Liver (tissue), 9 donors: ENCODE measurements around the gene NT5C2. TPM values are rescaled to one million over a fixed set of nuclear protein-coding genes. Genes with fewer than 3 reads are reported as not detected.

Experiments used
- DNase-seq: peaks from one replicate; pipeline ENCODE4 v3.0.0-alpha.2; 2017; ENCODE audit warnings: low spot score
- H3K27ac ChIP-seq, 2 donors: one replicate each; pipeline ENCODE4 v1.7.0; 2013; ENCODE audit warnings: inconsistent platforms in 2 of 2, low read length in 2 of 2, control low read depth in 1 of 2, low read depth in 1 of 2, mild to moderate bottlenecking in 1 of 2
- H3K27me3 ChIP-seq, 4 donors: one replicate each; pipeline versions ENCODE4 v1.6.1 to v1.7.0; 2013; ENCODE audit warnings: low read length in 3 of 4, inconsistent platforms in 1 of 4, mild to moderate bottlenecking in 1 of 4, moderate library complexity in 1 of 4; ENCODE audit not compliant: control insufficient read depth in 4 of 4, insufficient read depth in 4 of 4
- H3K36me3 ChIP-seq, 4 donors: one replicate each; pipeline versions ENCODE4 v1.6.1 to v1.7.0; 2013; ENCODE audit warnings: low read length in 3 of 4, mild to moderate bottlenecking in 3 of 4, low read depth in 1 of 4, moderate library complexity in 1 of 4; ENCODE audit not compliant: control insufficient read depth in 4 of 4, insufficient read depth in 3 of 4
- H3K4me1 ChIP-seq, 4 donors: one replicate each; pipeline versions ENCODE4 v1.6.1 to v1.7.0; 2013; ENCODE audit warnings: low read length in 3 of 4, mild to moderate bottlenecking in 3 of 4, moderate library complexity in 1 of 4; ENCODE audit not compliant: control insufficient read depth in 4 of 4, insufficient read depth in 4 of 4
- H3K4me3 ChIP-seq, 3 donors: one replicate each; pipeline versions ENCODE4 v1.6.1 to v1.7.0; 2013; ENCODE audit warnings: low read length in 3 of 3, control low read depth in 1 of 3, low read depth in 1 of 3, mild to moderate bottlenecking in 1 of 3
- H3K9ac ChIP-seq, 2 donors: one replicate each; pipeline ENCODE4 v1.7.0; 2013; ENCODE audit warnings: low read length in 2 of 2, mild to moderate bottlenecking in 2 of 2, moderate library complexity in 2 of 2, control low read depth in 1 of 2, low read depth in 1 of 2
- H3K9me3 ChIP-seq, 4 donors: one replicate each; pipeline versions ENCODE4 v1.6.1 to v1.7.0; 2013; ENCODE audit warnings: low read length in 3 of 4; ENCODE audit not compliant: control insufficient read depth in 4 of 4
- EGR1 ChIP-seq, 2 donors: IDR thresholded peaks; 2 replicates each; pipeline ENCODE4 v1.6.1; 2016 to 2018; ENCODE audit warnings: antibody characterized with exemption in 2 of 2, low read depth in 2 of 2
- FOXA1 ChIP-seq: IDR thresholded peaks from 2 replicates; pipeline ENCODE4 v1.6.1; 2016; ENCODE audit warnings: antibody characterized with exemption
- FOXA2 ChIP-seq: IDR thresholded peaks from 2 replicates; pipeline ENCODE4 v1.6.1; 2016; ENCODE audit warnings: antibody characterized with exemption
- GABPA ChIP-seq, 2 donors: IDR thresholded peaks in 1 of 2; conservative IDR thresholded peaks in 1 of 2; 2 replicates each; pipeline ENCODE4 v1.6.1; 2016; ENCODE audit warnings: antibody characterized with exemption in 2 of 2, mild to moderate bottlenecking in 1 of 2, moderate library complexity in 1 of 2
- HNF4A ChIP-seq, 2 donors: conservative IDR thresholded peaks; 2 replicates each; pipeline ENCODE4 v1.6.1; 2016; ENCODE audit warnings: antibody characterized with exemption in 2 of 2, mild to moderate bottlenecking in 2 of 2
- HNF4G ChIP-seq: IDR thresholded peaks from 2 replicates; pipeline ENCODE4 v1.6.1; 2016; ENCODE audit warnings: antibody characterized with exemption
- JUND ChIP-seq, 2 donors: IDR thresholded peaks; 2 replicates each; pipeline ENCODE4 v1.6.1; 2016; ENCODE audit warnings: antibody characterized with exemption in 2 of 2
- NR2F2 ChIP-seq: IDR thresholded peaks from 2 replicates; pipeline ENCODE4 v1.6.1; 2016; ENCODE audit warnings: antibody characterized with exemption
- RAD21 ChIP-seq, 2 donors: IDR thresholded peaks; 2 replicates each; pipeline ENCODE4 v1.6.1; 2016; ENCODE audit warnings: antibody characterized with exemption in 2 of 2, mild to moderate bottlenecking in 2 of 2
- RXRA ChIP-seq, 2 donors: IDR thresholded peaks; 2 replicates each; pipeline ENCODE4 v1.6.1; 2017 to 2018; ENCODE audit warnings: antibody characterized with exemption in 2 of 2, mild to moderate bottlenecking in 1 of 2
- SP1 ChIP-seq: IDR thresholded peaks from 2 replicates; pipeline ENCODE4 v1.6.1; 2018; ENCODE audit warnings: antibody characterized with exemption, mild to moderate bottlenecking
- TAF1 ChIP-seq: conservative IDR thresholded peaks from 2 replicates; pipeline ENCODE4 v1.6.1; 2016; ENCODE audit warnings: antibody characterized with exemption, mild to moderate bottlenecking
- YY1 ChIP-seq: IDR thresholded peaks from 2 replicates; pipeline ENCODE4 v1.6.1; 2016; ENCODE audit warnings: antibody characterized with exemption, mild to moderate bottlenecking
- WGBS: extraction: QIAGEN DNeasy Blood & Tissue Kit; methylation state at CpG from one replicate; pipeline ENCODE4 v1.1.7; 2013; 5-methylcytosine and 5-hydroxymethylcytosine counted together
- polyA plus RNA-seq, 2 donors: library from polyadenylated mRNA; stranded (reverse) in 1 of 2; unstranded in 1 of 2; fragments of 200-250 nt in 1 of 2; fragments of >200 nt in 1 of 2; fragmentation: Nextera tagmentation in 1 of 2; extraction: Ambion mirVana in 1 of 2; gene quantifications; one replicate each; pipeline versions ENCODE4 v1.2.1 to v1.2.3, GENCODE V29; 2013 to 2015
- total RNA-seq, 2 donors: library from RNA; depleted of rRNA; stranded (reverse); fragments of >200 nt; gene quantifications; one replicate each; pipeline ENCODE4 v1.2.3, GENCODE V29; 2014
- TF ChIP-seq, protein P1 (sequence below): IDR thresholded peaks from 2 replicates; pipeline ENCODE4 v1.6.1; 2016; ENCODE audit warnings: antibody characterized with exemption
- TF ChIP-seq, protein P2 (sequence below): fragments of 150-350 bp; IDR thresholded peaks from 2 replicates; pipeline ENCODE4 v1.5.1; 2017; ENCODE audit warnings: improper control_type of control experiment, low read depth, low read length; ENCODE audit not compliant: missing input control
- TF ChIP-seq, protein P3 (sequence below): IDR thresholded peaks from 2 replicates; pipeline ENCODE4 v1.6.1; 2016; ENCODE audit warnings: antibody characterized with exemption
- TF ChIP-seq, protein P4 (sequence below): IDR thresholded peaks from 2 replicates; pipeline ENCODE4 v1.6.1; 2016; ENCODE audit warnings: antibody characterized with exemption, mild to moderate bottlenecking
- TF ChIP-seq, protein P5 (sequence below): IDR thresholded peaks from 2 replicates; pipeline ENCODE4 v1.6.1; 2016; ENCODE audit warnings: antibody characterized with exemption
- donor health status: healthy.
- donor health status: healthy.
- donor health status: healthy.
- donor health status: healthy.
- donor health status: healthy.

NT5C2 gene
- total and polyA plus RNA-seq, 4 donors, result 14.4 to 65.3 (median 33.0) TPM

DNA sequence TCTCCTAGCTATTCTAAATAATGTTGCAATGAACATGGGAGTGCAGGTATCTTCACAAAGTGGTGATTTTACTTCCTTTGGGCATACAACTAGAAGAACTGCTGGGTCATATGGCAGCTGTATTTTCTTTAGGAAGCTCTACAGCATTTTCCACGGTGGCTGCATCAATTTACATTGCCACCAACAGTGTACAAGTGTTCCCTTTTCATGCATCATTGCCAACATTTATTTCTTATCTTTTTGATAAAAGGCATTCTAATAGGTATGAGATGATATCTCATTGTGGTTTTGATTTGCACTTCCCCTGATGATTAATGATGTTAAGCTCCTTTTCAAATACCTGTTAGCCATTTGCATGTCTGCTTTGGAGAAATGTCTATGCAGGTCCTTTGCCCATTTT lies 52.6 kb downstream of the NT5C2 start:
- Histone ChIP-seq H3K27ac (no peak overlapping the region), H3K4me1 (peaks cover 0 to 11% (median 5%) of the 10 kb centered on the region in 4 donors), H3K9ac (no peak overlapping the region), H3K36me3 (peaks cover 2 to 29% (median 11%) of the 10 kb centered on the region in 4 donors), H3K9me3 (no peaks in the 10 kb centered on the region), H3K4me3 (no peak overlapping the region), H3K27me3 (no peaks in the 10 kb centered on the region)
- no peak for DNase-seq
- 85% methylated on average over 1 of the region's 1 CpG for WGBS
- TF ChIP-seq, protein P1, sequence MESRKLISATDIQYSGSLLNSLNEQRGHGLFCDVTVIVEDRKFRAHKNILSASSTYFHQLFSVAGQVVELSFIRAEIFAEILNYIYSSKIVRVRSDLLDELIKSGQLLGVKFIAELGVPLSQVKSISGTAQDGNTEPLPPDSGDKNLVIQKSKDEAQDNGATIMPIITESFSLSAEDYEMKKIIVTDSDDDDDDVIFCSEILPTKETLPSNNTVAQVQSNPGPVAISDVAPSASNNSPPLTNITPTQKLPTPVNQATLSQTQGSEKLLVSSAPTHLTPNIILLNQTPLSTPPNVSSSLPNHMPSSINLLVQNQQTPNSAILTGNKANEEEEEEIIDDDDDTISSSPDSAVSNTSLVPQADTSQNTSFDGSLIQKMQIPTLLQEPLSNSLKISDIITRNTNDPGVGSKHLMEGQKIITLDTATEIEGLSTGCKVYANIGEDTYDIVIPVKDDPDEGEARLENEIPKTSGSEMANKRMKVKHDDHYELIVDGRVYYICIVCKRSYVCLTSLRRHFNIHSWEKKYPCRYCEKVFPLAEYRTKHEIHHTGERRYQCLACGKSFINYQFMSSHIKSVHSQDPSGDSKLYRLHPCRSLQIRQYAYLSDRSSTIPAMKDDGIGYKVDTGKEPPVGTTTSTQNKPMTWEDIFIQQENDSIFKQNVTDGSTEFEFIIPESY, result no peak
- TF ChIP-seq, protein P2, sequence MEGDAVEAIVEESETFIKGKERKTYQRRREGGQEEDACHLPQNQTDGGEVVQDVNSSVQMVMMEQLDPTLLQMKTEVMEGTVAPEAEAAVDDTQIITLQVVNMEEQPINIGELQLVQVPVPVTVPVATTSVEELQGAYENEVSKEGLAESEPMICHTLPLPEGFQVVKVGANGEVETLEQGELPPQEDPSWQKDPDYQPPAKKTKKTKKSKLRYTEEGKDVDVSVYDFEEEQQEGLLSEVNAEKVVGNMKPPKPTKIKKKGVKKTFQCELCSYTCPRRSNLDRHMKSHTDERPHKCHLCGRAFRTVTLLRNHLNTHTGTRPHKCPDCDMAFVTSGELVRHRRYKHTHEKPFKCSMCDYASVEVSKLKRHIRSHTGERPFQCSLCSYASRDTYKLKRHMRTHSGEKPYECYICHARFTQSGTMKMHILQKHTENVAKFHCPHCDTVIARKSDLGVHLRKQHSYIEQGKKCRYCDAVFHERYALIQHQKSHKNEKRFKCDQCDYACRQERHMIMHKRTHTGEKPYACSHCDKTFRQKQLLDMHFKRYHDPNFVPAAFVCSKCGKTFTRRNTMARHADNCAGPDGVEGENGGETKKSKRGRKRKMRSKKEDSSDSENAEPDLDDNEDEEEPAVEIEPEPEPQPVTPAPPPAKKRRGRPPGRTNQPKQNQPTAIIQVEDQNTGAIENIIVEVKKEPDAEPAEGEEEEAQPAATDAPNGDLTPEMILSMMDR, result no peak
- TF ChIP-seq, protein P3, sequence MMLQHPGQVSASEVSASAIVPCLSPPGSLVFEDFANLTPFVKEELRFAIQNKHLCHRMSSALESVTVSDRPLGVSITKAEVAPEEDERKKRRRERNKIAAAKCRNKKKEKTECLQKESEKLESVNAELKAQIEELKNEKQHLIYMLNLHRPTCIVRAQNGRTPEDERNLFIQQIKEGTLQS, result no peak
- TF ChIP-seq FOXA1 (no peak), HNF4G (no peak), YY1 (no peak), RAD21 (IDR thresholded peaks at IDR 0.05) (no peak), RXRA (IDR thresholded peaks at IDR 0.05) (no peak), EGR1 (IDR thresholded peaks at IDR 0.05; ENCODE audit: low read depth in 2 of 2) (no peak)
- TF ChIP-seq, protein P4, sequence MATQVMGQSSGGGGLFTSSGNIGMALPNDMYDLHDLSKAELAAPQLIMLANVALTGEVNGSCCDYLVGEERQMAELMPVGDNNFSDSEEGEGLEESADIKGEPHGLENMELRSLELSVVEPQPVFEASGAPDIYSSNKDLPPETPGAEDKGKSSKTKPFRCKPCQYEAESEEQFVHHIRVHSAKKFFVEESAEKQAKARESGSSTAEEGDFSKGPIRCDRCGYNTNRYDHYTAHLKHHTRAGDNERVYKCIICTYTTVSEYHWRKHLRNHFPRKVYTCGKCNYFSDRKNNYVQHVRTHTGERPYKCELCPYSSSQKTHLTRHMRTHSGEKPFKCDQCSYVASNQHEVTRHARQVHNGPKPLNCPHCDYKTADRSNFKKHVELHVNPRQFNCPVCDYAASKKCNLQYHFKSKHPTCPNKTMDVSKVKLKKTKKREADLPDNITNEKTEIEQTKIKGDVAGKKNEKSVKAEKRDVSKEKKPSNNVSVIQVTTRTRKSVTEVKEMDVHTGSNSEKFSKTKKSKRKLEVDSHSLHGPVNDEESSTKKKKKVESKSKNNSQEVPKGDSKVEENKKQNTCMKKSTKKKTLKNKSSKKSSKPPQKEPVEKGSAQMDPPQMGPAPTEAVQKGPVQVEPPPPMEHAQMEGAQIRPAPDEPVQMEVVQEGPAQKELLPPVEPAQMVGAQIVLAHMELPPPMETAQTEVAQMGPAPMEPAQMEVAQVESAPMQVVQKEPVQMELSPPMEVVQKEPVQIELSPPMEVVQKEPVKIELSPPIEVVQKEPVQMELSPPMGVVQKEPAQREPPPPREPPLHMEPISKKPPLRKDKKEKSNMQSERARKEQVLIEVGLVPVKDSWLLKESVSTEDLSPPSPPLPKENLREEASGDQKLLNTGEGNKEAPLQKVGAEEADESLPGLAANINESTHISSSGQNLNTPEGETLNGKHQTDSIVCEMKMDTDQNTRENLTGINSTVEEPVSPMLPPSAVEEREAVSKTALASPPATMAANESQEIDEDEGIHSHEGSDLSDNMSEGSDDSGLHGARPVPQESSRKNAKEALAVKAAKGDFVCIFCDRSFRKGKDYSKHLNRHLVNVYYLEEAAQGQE, result no peak

DNA sequence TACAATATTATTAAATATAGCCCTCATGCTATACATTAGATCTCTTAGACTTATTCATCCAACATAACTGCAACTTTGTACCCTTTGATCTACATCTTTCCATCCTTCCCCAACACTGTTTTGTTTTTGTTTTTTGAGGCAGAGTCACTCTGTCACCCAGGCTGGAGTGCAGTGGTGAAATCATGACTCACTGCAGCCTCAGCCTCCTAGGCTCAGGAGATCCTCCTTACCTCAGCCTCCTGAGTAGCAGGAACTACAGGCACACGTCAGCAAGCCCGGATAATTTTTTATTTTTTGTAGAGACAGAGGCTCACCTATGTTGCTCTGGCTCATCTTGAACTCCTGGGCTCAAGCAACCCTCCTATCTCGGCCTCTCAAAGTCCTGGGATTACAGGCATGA lies 53.3 kb downstream of the NT5C2 start:
- peaks cover 0 to 5% (median under 1%) of the 10 kb centered on the region in 4 donors for H3K4me1 ChIP-seq
- no peak overlapping the region for H3K27ac ChIP-seq
- 96% methylated on average over 3 of the region's 3 CpGs for WGBS
- TF ChIP-seq, protein P2, result no peak
- TF ChIP-seq GABPA (IDR thresholded peaks at IDR 0.05 in 1 of 2, conservative IDR thresholded peaks at IDR 0.05 in 1 of 2), result no peak
- TF ChIP-seq, protein P5, sequence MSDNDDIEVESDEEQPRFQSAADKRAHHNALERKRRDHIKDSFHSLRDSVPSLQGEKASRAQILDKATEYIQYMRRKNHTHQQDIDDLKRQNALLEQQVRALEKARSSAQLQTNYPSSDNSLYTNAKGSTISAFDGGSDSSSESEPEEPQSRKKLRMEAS, result no peak
- TF ChIP-seq HNF4G, result no peak
- TF ChIP-seq, protein P1, result no peak
- TF ChIP-seq EGR1 (IDR thresholded peaks at IDR 0.05; ENCODE audit: low read depth in 2 of 2), result no peak
- TF ChIP-seq JUND (IDR thresholded peaks at IDR 0.05), result no peak
- TF ChIP-seq YY1, result no peak
- no peak for TF ChIP-seq FOXA2
- TF ChIP-seq TAF1, result no peak
- TF ChIP-seq FOXA1, result no peak
- no peak for TF ChIP-seq RAD21 (IDR thresholded peaks at IDR 0.05)
- TF ChIP-seq SP1, result no peak
- TF ChIP-seq, protein P3, result no peak
- TF ChIP-seq NR2F2, result no peak
- TF ChIP-seq HNF4A (conservative IDR thresholded peaks at IDR 0.05), result no peak
- peaks cover 2 to 29% (median 11%) of the 10 kb centered on the region in 4 donors for H3K36me3 ChIP-seq
- no peak overlapping the region for H3K4me3 ChIP-seq
- no peaks in the 10 kb centered on the region for H3K27me3 ChIP-seq
- no peak overlapping the region for H3K9ac ChIP-seq
- no peaks in the 10 kb centered on the region for H3K9me3 ChIP-seq
- no peak for DNase-seq
